ENCODE data around the gene NFIB.

DNA sequence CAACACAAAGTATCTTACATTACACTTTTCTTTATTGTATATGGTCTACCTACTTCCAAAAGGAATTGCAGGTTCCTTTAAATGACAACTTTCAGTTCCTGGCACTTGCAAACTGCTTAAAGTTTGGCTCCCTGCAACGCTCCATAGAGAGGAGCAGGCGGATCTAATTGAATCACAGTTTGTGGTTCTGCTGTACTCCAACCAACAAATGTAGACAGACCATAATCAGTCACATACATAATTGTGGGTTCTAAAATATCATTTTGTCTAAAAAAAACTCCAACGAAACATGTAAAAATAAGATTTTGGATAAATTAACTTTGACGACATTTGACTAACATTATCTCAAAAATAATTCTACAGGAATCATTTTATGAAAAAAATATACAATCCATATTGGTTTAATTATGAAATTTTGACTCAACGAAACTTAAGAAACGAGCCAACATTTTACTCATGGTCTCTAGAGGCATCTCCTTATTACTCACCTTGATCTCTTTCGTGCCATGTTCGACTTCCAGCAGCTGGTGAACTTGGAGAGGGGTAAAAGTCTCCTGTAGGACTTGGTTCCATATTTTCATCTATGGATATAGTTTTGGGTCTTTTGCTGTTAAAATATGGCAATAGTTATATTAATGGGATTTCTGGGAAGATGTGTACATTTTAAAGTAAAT, 167.6 kb downstream of the NFIB start:
- no peak for TF ChIP-seq POLR2A (IDR thresholded peaks at IDR 0.05; ENCODE audit: insufficient read depth in 1 of 2, low read depth in 2 of 2, low read length in 2 of 2)
- no peak for TF ChIP-seq NFIC (IDR thresholded peaks at IDR 0.05; ENCODE audit: low read length)
- no peak for TF ChIP-seq XRCC5 (optimal IDR thresholded peaks at IDR 0.05; ENCODE audit: low read length)
- TF ChIP-seq ZNF121 (CRISPR knock-in tag; IDR thresholded peaks at IDR 0.05), result no peak
- no peak for TF ChIP-seq ZSCAN31 (CRISPR knock-in tag; IDR thresholded peaks at IDR 0.05; ENCODE audit: low read depth)
- TF ChIP-seq, protein P1, sequence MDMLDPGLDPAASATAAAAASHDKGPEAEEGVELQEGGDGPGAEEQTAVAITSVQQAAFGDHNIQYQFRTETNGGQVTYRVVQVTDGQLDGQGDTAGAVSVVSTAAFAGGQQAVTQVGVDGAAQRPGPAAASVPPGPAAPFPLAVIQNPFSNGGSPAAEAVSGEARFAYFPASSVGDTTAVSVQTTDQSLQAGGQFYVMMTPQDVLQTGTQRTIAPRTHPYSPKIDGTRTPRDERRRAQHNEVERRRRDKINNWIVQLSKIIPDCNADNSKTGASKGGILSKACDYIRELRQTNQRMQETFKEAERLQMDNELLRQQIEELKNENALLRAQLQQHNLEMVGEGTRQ (IDR thresholded peaks at IDR 0.05; ENCODE audit: low read depth, low read length), result no peak
- TF ChIP-seq, protein P1 (CRISPR knock-in tag; IDR thresholded peaks at IDR 0.05; ENCODE audit: borderline replicate concordance), result no peak
- no peak for TF ChIP-seq ZNF841 (CRISPR knock-in tag; IDR thresholded peaks at IDR 0.05; ENCODE audit: borderline replicate concordance)
- TF ChIP-seq ISL2 (CRISPR knock-in tag; IDR thresholded peaks at IDR 0.05), result no peak
- TF ChIP-seq KDM4B (CRISPR knock-in tag; IDR thresholded peaks at IDR 0.05), result no peak
- no peak for TF ChIP-seq REL (CRISPR knock-in tag; conservative IDR thresholded peaks at IDR 0.05)
- TF ChIP-seq, protein P2, sequence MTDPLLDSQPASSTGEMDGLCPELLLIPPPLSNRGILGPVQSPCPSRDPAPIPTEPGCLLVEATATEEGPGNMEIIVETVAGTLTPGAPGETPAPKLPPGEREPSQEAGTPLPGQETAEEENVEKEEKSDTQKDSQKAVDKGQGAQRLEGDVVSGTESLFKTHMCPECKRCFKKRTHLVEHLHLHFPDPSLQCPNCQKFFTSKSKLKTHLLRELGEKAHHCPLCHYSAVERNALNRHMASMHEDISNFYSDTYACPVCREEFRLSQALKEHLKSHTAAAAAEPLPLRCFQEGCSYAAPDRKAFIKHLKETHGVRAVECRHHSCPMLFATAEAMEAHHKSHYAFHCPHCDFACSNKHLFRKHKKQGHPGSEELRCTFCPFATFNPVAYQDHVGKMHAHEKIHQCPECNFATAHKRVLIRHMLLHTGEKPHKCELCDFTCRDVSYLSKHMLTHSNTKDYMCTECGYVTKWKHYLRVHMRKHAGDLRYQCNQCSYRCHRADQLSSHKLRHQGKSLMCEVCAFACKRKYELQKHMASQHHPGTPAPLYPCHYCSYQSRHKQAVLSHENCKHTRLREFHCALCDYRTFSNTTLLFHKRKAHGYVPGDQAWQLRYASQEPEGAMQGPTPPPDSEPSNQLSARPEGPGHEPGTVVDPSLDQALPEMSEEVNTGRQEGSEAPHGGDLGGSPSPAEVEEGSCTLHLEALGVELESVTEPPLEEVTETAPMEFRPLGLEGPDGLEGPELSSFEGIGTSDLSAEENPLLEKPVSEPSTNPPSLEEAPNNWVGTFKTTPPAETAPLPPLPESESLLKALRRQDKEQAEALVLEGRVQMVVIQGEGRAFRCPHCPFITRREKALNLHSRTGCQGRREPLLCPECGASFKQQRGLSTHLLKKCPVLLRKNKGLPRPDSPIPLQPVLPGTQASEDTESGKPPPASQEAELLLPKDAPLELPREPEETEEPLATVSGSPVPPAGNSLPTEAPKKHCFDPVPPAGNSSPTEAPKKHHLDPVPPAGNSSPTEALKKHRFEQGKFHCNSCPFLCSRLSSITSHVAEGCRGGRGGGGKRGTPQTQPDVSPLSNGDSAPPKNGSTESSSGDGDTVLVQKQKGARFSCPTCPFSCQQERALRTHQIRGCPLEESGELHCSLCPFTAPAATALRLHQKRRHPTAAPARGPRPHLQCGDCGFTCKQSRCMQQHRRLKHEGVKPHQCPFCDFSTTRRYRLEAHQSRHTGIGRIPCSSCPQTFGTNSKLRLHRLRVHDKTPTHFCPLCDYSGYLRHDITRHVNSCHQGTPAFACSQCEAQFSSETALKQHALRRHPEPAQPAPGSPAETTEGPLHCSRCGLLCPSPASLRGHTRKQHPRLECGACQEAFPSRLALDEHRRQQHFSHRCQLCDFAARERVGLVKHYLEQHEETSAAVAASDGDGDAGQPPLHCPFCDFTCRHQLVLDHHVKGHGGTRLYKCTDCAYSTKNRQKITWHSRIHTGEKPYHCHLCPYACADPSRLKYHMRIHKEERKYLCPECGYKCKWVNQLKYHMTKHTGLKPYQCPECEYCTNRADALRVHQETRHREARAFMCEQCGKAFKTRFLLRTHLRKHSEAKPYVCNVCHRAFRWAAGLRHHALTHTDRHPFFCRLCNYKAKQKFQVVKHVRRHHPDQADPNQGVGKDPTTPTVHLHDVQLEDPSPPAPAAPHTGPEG (CRISPR knock-in tag; IDR thresholded peaks at IDR 0.05), result no peak

Measured in HepG2 (cell line).